GM23338 (cell line): Measurements from ENCODE around the gene EPPIN.
"Not testable (repeated sequence)": the region's sequence is repeated elsewhere in the genome, so short reads cannot be mapped to it uniquely, and the experiment has no call there.

Source experiments
- CTCF ChIP-seq, 2 experiments: fragments of 200-600 bp in 1 of 2; sonication (generic) in 1 of 2; conservative IDR thresholded peaks; 2 replicates each; pipeline versions ENCODE4 v1.5.1 to v1.6.1; 2016 to 2017; ENCODE audit warnings: antibody characterized with exemption in 2 of 2, low read depth in 2 of 2, mild to moderate bottlenecking in 2 of 2, moderate library complexity in 1 of 2
- EZH2phosphoT487 ChIP-seq: fragments of 200-600 bp; sonication (generic); IDR thresholded peaks from one replicate; pipeline ENCODE4 v1.8.1; 2018; ENCODE audit warnings: antibody characterized with exemption; ENCODE audit not compliant: unreplicated experiment

GRCh38 chr20:45569650-45570049, 22.4 kb upstream of the EPPIN start:
- TF ChIP-seq CTCF (conservative IDR thresholded peaks at IDR 0.05; ENCODE audit: low read depth in 2 of 2); EZH2phosphoT487: not testable (repeated sequence)
